HG03103 (cell line): Measurements from ENCODE around the gene CARF.

Source experiments
- ATAC-seq: cut with Tn5 transposase; IDR thresholded peaks from one replicate; pipeline ENCODE4 v1.9.1; 2021; ENCODE audit warnings: low read depth; ENCODE audit not compliant: unreplicated experiment

Gene CARF

DNA sequence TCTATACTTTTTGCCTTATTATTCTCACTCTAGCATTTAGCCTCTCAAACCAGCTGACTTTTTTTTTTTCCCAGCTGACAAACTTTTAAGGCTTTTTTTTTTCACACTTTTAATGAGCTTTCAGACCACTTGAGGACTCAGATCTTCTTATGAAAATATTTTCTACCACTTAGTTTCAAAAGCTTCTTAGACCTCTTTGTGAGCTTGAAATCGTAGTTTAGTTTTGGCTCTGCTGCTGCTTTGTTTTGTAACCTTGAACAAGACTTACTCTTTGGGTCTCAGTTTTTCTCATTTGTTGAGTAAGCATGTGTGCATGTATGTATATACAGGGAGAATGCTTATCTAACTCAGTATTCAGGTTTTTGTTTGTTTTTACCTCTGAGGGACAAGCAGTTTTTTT, 106.1 kb downstream of the CARF start:
- no peak for ATAC-seq

DNA sequence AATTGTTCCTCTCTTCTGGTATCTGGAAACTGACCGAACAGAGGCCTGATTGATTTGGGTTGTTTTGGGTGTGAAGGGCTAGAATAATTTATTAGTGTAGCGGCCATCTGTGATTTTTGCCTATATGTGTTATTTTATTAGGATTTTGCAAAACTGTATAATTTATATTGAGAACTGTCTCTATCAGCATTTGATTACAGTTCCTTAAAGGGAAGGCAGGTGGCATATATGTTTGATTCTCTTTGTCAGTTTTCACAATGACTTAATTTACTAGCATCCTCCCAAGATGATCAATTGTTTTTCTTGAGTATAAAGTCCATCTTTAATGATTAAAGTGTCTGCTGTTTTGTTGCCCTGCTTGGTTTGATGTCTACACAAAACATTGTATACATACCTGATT, 107.1 kb downstream of the CARF start:
- no peak for ATAC-seq

DNA sequence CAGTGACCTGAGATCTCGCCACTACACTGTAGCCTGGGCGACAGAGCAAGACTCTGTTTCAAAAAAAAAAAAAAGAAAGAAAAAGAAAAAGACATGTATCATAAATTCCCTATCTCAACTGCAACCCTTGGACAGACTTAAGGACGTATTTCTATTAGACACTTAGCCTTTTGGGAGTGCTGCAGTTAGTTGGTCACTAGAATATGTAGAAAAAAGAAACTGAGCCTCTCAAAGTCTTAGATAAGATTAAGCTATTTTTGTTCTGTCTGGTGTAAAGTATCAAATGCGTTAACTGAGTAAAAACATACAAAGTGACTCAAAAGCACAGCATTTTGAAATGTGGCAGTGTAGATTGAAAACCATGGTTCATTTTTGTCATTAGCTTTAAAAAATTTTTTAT, 109.9 kb downstream of the CARF start:
- ATAC-seq, result no peak

DNA sequence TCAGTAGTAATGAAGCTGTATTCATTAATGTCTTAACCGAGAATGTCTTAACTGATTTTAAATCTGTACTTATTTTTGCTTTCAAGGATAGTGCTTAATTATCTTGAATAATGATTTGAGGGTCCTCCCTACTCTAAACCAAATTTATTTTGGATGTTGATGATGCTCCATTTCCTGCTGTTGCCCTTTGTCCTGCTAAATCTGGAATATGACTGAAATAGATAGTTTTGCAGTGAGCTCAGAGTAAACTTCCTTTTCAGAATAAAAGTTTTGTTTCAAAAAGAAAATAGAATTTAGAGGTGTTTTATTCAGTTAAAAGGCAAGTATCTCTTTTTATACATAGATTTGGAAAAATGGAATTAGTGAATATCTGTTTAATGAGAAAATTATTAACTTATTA, 110.7 kb downstream of the CARF start:
- no peak for ATAC-seq

DNA sequence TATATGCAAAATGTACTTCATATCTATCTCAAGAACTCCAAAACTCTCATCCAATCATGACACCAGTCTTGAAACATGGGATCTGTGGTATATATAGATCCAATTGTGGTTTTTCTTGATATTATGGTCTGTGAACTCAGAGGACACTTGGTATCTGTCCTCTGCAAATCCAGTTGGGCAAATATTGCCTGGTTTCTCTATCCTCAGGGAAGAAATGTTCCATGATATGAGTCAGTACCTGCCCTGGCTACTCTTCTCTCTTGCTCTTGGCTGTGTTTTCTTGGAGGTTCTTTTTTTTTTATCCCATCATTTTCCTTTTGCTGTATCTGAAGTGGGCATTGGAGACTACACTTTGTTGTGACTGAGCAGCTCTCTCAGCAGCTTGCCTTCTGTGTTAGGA, 113.5 kb downstream of the CARF start:
- ATAC-seq, result no peak

DNA sequence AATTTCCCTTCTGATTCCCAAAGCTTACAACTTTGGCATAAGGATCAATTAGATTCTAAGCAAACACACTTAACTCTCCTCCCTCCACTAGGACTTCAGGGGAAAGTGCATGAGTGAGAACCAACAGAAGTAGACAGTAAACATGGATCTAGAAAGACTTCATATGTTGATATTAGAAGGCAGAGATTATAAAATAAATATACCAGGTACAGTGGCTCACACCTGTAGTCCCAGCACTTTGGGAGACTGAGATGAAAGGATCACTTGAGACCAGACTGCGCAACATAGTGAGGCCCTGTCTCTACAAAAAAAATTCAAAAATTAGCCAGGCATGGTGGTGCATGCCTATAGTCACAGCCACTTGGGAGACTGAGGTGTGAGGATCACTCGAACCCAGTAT, 118.5 kb downstream of the CARF start:
- ATAC-seq, result no peak

DNA sequence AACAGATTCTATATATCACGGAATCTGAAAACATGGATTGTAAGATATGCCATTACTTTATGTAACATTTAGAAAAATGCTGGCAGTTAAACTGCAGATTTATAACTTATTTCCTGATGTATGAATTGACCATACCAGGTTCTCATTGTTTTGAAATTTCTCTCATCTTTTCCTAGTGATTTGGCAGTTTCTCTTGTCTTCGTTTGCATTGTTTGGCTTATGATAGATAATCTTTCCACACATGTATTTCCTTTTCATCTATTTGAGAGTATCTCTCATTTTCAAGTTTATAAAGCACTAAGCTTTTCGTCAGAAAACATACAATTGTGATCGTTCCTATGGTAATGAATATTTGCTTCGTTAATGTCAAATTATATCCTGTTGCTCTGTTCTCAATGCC, 118.9 kb downstream of the CARF start:
- no peak for ATAC-seq

DNA sequence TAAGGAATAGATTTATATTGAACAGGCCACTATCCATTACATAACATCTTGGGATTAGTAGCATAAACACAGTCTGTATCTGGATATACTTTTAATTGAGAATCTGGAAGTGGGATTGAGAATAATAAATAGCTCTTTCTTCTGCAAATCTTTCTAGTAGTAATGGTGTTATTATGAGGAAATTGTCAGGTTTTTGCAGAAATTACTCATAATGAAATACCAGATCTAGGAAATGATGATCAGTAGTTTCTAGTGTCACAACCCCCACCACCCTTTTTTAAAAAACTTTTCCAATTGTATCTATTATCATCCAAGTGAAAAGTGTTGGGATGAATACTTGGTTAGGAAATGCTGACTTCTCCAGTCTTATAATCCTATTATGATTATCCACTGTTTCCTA, 121.3 kb downstream of the CARF start:
- no peak for ATAC-seq

DNA sequence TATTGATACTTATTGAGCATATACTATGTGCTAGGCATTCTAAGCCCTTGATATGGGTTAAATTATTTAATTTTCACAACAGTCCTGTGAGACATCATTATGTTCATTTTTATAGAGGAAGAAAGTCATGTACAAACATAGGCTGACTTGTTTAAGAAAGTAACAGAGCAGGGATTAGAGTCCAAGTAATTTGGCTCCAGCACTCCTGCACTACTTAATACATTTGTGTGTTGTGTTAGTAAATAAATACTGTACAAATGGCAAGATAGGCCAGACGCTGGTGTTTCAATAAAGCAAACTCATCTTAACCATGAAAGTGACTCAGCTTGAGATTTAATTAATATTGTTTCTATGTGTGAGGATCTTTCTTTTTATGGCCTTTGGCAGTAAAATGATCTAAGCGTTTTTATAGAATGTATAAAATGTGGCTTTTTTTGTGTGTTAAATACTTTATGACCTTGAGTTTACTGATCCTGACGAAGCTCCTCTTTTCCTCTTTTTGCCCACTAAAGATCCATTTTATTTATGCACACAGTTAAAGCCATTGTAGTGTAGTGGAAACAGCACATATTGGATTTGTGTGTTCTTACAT, 123.9 kb downstream of the CARF start:
- ATAC-seq, result no peak
